OCI-M2 (cell line): ENCODE data around the gene PRKCE.

Experiments used
- DNase-seq: peaks from one replicate; lab custom pipeline; 2025; ENCODE audit not compliant: unreplicated experiment; lab: John Stamatoyannopoulos, UW

PRKCE gene

DNA sequence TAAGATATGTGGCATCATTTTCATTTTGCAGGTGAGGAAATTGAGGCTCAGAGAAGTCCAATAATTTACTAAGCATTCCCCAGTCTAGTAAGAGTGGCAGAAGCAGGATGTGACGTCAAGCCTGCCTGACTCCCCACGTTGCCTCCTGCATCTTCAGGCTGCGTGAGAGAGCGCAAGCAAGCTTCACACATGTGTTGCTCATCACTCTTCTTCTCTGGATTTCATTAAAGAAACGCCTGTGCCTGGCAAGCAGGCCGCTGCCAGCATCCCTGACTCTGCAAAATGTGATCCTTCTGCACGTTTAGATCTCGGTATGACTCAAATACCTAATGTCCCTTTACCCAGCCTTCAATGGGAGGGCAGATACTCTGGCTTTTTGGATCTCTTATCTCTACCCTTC lies 96.8 kb downstream of the PRKCE start:
- DNase-seq: no peak

- DNase-seq: no peak
These were observed 98.5 kb downstream of the PRKCE start for GRCh38 chr2:45750001-45750400.

DNA sequence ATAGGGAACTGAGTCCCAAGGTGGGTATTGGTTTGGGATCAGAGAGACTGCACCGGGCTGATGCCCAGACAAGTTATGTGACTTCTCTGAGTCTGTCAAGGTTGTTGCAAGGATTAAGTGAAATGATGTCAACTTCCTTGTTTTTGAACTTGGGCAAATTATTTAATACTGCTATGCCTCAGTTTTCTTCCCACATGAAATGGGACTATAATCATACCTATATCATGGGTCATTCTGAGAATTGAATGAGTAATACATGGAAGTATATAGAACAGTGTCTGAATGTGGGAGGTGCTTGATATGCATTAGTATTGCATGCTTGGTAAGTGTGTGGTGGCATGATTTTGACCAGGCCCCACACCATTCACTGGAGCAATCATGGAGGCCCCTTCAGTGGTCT lies 99.0 kb downstream of the PRKCE start:
- no peak for DNase-seq

- DNase-seq: no peak
These were observed 101.9 kb downstream of the PRKCE start for GRCh38 chr2:45753381-45753780.

DNA sequence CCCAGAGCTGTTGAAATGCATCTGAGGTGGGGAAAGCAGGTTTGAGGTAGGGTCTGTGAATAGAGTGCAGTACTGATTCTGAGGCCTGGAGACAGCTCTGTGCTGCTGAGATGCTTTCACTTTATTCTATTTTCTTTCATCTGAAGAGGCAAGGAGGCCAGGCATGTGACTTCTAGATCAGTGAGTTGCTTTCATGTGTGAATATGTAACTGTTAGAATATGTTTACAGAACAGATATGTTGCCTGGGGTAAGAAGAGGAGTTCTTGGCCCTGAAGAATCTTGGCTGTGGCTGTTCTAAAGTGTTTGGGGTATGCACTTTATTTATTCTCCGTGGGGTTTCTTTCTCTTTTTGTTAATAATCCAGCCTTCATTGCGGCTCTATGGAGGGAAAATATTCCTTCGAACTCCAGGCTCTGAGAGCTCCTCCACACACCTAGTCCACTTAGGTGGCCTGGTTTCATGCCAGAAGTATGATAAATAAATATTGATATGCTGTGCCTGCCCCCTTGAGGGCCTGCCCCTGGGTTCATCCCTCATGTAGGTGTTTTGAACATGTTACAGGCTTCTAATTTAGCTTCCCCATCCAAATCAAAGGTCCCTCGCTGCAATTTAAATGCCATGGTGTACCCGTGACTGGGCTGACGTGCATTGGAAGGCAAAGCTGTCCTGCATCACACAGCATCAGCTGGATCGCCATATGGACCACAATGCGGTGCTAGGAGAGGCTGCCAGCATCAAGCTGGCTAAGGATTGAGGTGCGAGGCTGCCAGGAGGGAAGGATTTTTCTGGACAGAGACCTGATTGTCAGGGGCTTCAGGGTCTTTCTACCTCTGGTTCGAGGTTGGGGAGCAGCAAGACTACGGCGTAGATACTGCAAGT lies 102.9 kb downstream of the PRKCE start:
- DNase-seq: no peak

- no peak for DNase-seq
These were observed 104.3 kb downstream of the PRKCE start for GRCh38 chr2:45755585-45756335.

DNA sequence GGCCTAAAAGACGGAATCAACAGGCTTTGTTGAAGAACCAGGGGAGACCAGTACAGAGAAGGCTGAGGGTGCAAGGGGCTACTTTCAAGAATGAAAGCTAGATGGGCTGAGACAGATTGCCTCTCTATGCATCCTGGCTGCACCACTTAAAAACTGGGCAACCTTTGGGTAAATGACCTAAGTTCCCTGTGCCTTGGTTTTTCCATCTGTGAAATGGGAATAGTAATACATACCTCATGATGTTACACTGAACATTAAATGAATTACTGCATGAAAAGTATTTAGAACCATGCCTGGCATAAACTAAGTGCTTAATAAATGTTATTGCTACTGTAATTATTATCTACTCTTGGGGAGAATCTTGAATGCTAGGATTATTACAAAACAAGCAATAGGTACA lies 106.5 kb downstream of the PRKCE start:
- DNase-seq: no peak

DNA sequence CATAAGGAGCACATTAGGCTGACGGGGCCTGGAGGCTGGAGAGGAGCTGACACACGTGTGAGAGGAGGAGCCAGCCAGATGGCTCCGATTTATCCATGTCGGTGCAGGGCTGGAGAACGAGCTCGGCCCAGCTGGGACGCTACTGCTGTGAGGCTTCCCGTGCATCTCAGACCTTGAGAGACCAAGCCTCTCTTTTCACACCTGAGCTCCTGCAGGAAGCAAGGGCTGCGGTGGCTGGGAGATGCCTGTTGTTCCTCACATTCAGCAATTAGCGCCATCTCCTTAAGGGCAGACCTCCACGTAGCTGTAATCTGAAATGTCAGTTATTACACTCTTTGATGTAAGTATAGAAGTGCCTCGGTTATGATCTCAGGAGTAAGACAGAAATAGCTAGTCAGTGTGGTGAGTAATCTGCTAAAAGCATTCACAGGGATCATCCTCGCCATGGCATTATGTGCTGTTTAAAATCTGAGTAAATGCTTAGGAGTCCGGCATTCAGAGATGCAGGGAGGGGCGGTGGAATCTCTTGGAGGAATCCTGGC lies 107.9 kb downstream of the PRKCE start:
- DNase-seq: no peak

GRCh38 chr2:45761635-45762034 lies 110.2 kb downstream of the PRKCE start:
- DNase-seq: no peak

- DNase-seq: no peak
These were observed 111.8 kb downstream of the PRKCE start for GRCh38 chr2:45763255-45763654.

DNA sequence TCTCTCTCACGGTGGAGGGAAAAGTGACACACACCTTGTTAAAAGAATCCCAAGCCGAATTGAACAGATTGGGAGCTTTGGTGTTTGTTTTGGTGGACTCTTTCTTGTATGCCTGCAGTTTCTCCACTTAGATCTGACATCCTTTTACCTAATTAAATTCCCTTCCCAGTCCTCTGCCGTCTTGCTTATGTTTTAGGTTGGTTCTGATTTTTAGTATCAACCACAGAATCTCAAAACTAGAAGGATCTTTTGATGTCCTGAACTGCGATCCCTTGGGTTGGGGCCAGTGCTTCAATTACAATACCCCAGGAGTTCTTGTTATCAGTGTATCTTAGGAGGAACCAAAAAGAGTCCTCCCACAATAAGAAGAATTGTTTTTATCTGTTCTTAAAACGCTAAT lies 112.3 kb downstream of the PRKCE start:
- DNase-seq: no peak

DNA sequence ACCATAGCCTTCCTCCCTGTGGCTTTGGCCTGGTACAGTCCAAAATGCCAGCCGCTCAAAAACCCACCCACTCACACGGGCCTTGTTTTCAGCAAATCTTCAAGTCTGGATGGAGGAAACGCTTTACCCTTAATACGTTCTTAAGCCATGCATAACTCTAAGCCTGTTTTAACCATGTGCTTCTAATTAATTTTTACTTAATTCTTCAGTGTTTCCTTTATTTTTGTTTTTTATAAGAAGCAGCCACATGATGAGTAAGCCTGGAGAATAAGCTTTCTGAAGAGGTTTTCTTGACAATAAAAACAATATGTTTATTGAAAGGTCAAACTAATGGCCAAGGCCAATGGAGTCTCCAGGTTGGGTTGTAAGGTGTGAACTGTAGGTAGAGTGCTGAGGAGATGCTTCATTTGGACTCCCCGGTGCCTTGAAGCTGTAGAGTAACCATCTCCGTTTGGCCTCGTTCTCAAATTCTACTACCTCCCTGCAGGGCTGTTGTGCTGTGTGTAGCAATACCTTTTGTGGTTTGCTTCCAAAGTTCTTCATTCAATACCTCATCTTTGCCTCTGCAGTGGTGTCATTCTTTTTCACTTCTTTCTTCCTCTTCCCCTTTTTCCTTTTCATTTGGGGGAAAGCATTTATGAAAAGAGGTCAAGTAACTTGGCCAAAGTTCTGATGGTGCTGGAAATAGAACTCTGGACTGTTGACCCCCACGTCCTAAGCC lies 113.7 kb downstream of the PRKCE start:
- no peak for DNase-seq

- DNase-seq: no peak
These were observed 114.3 kb downstream of the PRKCE start for GRCh38 chr2:45765728-45766254.

DNA sequence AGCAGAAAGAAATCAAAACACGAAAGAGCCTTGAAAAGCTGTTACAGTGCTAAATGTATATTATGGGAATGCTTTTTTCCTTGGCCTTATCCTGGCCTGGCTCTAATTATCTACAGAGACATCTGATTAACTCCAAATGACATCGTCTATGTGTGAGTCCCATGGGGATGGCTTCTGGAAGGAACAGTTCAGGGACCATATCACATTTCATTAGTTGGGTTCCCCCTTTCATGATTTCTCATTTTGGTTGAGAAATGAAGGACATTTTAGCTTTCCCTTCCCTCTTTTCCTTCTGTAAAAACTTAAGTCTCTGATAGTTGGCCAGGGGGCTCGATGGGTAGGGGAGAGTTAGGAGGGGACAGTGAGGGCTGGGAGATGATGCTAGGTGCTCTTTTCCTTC lies 116.7 kb downstream of the PRKCE start:
- DNase-seq: no peak

- DNase-seq: no peak
These were observed 117.6 kb downstream of the PRKCE start for GRCh38 chr2:45769056-45769455.

DNA sequence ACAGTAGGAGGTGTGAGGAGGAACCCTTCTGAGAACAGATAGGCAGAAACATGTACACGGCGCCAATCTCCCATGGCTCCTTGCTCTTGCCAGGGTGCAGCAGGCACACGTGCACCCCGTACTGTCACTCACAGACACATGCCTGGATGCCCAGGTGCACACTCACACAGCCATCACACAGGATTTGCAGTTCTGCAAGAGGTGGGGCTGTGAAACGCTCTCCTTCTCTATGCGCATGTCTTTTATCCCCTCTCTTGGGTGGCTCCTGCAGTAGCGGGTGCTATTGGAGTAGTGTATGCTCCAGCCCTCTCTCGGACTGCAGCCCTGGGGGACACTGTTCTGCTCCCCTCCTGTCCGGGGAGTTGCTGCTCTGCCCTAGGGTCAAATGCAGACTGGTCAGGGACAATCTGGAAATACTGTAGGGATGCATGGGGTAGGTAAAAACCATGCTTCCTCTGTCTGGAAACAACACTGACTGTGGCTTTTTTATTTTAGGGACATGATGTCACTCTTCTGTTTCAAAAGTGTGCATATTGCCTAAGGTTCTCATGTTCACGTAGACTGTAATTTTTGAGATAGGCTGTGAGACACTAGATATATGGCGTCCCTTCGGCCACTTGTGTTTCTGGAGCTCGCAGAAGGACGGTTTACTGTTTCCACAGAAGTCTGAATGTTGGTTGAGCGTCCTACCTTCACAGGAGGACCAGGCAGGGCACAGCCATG lies 118.5 kb downstream of the PRKCE start:
- DNase-seq: no peak

GRCh38 chr2:45770811-45771210 lies 119.3 kb downstream of the PRKCE start:
- DNase-seq: no peak

DNA sequence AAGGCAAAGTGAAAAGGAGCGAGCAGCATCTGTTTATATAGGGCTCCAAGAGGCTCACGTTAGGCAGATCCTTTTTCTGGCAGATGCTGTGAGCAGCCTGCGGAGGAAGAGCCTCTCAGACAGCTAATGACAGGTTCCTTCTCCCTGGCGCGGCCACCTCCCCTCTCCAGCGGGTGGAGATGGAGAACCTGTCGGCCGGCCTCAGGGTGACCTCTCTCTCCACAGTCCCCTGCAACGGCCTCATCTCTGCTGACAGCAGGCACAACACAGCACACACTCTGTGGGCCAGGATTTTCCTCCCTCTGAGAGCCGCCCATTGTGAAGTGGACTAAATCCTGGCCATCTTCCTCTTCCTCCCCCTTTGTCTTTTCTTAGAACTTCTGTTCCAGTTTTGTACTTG lies 119.8 kb downstream of the PRKCE start:
- DNase-seq: no peak

DNA sequence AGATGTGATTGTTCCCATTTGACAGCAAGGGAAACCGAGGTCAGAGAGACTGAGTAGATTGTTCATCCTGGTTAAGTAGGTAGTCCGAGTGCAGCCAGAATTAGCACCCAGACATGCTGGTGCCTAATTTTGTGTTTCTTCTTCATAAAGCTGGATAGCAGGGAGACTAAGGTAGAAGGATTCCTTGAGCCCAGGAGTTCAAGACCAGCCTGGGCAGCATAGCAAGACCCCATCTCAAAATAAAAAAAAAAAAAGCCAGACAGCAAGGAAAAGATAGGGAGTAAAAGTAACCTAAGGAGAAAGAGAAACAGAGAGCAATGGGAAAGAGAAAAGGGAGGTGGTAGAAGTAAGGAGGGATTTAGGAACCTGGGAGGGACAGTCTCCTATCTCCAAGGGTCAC lies 120.6 kb downstream of the PRKCE start:
- DNase-seq: no peak

DNA sequence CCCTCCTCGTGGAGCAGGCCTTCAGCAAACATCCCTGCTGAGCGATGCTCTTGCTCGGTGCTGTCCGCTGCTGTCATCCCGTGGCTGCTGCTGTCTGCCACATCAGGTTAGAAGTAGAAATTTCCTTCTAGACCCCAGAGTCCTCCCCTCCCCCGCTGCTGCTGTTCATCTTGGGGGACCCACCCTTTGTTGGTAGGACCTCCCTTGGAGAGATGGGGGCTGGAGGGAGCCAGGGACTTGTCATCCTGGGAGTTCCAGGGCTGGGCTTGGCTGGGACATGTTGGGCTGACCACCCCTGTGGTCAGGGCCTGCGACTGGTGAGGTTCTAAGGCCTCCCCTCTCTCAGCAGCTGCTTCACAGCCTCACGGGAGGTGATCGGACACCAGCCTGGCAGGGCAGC lies 122.4 kb downstream of the PRKCE start:
- no peak for DNase-seq
